Activated CD8-positive, alpha-beta T cell treated with anti-CD3 and anti-CD28 coated beads, Interleukin-2, amount 10 ng/mL, durations not matched to agents 7 days and 5 days (primary cell): ENCODE results near the gene INAFM2. TPM values are rescaled to one million over a fixed set of nuclear protein-coding genes. Genes with fewer than 3 reads are reported as not detected.
A peak's percentile ranks its signal among the peaks of the same experiment; 100 is the strongest.

Source experiments
- ATAC-seq: fragments of 150-1000 bp; cut with Tn5 transposase; one replicate; pipeline ENCODE4 v1.10.0; 2021; ENCODE audit warnings: moderate library complexity
- CTCF ChIA-PET: fragments of 350-600 bp; sonication (Branson Sonifier 250); formaldehyde crosslinking; loops from one replicate; lab custom pipeline; 2021; ENCODE audit warnings: antibody characterized with exemption; lab: Charles Lee
- POLR2A ChIA-PET: fragments of 350-600 bp; sonication (Branson Sonifier 250); formaldehyde crosslinking; loops from one replicate; lab custom pipeline; 2021; ENCODE audit warnings: antibody characterized with exemption; lab: Charles Lee
- DNase-seq: peaks from one replicate; pipeline ENCODE4 v3.0.0-alpha.2; 2020
- H3K27ac Mint-ChIP-seq: one replicate; pipeline ENCODE4 v1.8.0; 2021; ENCODE audit warnings: mild to moderate bottlenecking, mixed read lengths
- H3K27me3 Mint-ChIP-seq: one replicate; pipeline ENCODE4 v1.8.0; 2021; ENCODE audit warnings: low read depth, mixed read lengths
- H3K36me3 Mint-ChIP-seq: one replicate; pipeline ENCODE4 v1.8.0; 2021; ENCODE audit warnings: low read depth, mixed read lengths
- H3K4me1 Mint-ChIP-seq: one replicate; pipeline ENCODE4 v1.8.0; 2021; ENCODE audit warnings: low read depth, mixed read lengths
- H3K4me3 Mint-ChIP-seq: one replicate; pipeline ENCODE4 v1.8.0; 2021; ENCODE audit warnings: mild to moderate bottlenecking, mixed read lengths
- H3K9me3 Mint-ChIP-seq: one replicate; pipeline ENCODE4 v1.8.0; 2022; ENCODE audit warnings: mixed read lengths; ENCODE audit not compliant: insufficient read depth
- total RNA-seq, 2 experiments: library from RNA; stranded (reverse); gene quantifications; one replicate each; pipeline ENCODE4 v1.2.3, GENCODE V29; 2021

Gene INAFM2
- total RNA-seq: 1 to 10 TPM; 8.7 to 9.4 TPM

GRCh38 chr15:40323239-40323952, at the start of gene INAFM2:
TSS of gene INAFM2 (plus strand) at chr15:40323692. CDS start at chr15:40324056, 364 bp downstream.
- Mint-ChIP-seq H3K27ac (no peak within 1 kb of the TSS), H3K36me3 (peaks cover 7% of the 10 kb centered on the region), H3K4me3 (peak within 1 kb of the TSS; percentile 73), H3K4me1 (peaks cover 31% of the 10 kb centered on the region), H3K27me3 (peaks cover 8% of the 10 kb centered on the region), H3K9me3 (no peaks in the 10 kb centered on the region)
- ATAC-seq (peak; percentile 91), DNase-seq (peak; percentile 95)
- POLR2A ChIA-PET: interaction anchor here (0.6 to 2.0 kb wide), 4 partner anchors 9 to 69 kb away, joined by 3 to 17 read pairs (median 3); partner anchors contain the start of gene PLCB2
- CTCF ChIA-PET: interaction anchor here (1.0 to 21.9 kb wide), 20 partner anchors 9 to 535 kb away, joined by 3 to 559 read pairs (median 4); partner anchors contain the start of genes ANKRD63, CCDC9B and PLCB2

- CTCF ChIA-PET: interaction anchor here (0.6 to 9.8 kb wide), 67 partner anchors 11 to 1820 kb away, joined by 3 to 559 read pairs (median 4); partner anchors contain the start of genes ANKRD63, BUB1B, FSIP1 and INAFM2
- no peaks in the 10 kb centered on the region for H3K9me3 Mint-ChIP-seq
- H3K36me3 Mint-ChIP-seq: no peaks in the 10 kb centered on the region
- H3K4me1 Mint-ChIP-seq: peaks cover 21% of the 10 kb centered on the region
- POLR2A ChIA-PET: interaction anchor here (1.0 kb wide), 1 partner anchor 113 kb away, joined by 3 read pairs; no protein-coding TSS in a partner anchor
- H3K4me3 Mint-ChIP-seq: no peak overlapping the region
- H3K27me3 Mint-ChIP-seq: peaks cover 25% of the 10 kb centered on the region
- ATAC-seq (peak; percentile 60), DNase-seq (peak; percentile 91)
- no peak overlapping the region for H3K27ac Mint-ChIP-seq
These were observed 48.9 kb upstream of the INAFM2 start for GRCh38 chr15:40274350-40275274.

- Mint-ChIP-seq H3K27ac (no peak overlapping the region), H3K36me3 (no peaks in the 10 kb centered on the region), H3K4me3 (no peak overlapping the region), H3K9me3 (no peaks in the 10 kb centered on the region), H3K4me1 (peaks cover 21% of the 10 kb centered on the region), H3K27me3 (peaks cover 29% of the 10 kb centered on the region)
- CTCF ChIA-PET: interaction anchor here (0.9 to 9.8 kb wide), 18 partner anchors 11 to 245 kb away, joined by 3 to 559 read pairs (median 10); partner anchors contain the start of genes ANKRD63, INAFM2, IVD and PAK6
- POLR2A ChIA-PET: no interaction called here
- DNase-seq (no peak), ATAC-seq (no peak)
These were observed 48.0 kb upstream of the INAFM2 start for GRCh38 chr15:40275523-40275922.

GRCh38 chr15:40275954-40276353, 47.5 kb upstream of the INAFM2 start:
- ATAC-seq (no peak), DNase-seq (no peak)
- Mint-ChIP-seq H3K4me3 (no peak overlapping the region), H3K4me1 (peaks cover 21% of the 10 kb centered on the region), H3K27me3 (peaks cover 33% of the 10 kb centered on the region), H3K36me3 (no peaks in the 10 kb centered on the region), H3K9me3 (no peaks in the 10 kb centered on the region), H3K27ac (no peak overlapping the region)
- POLR2A ChIA-PET: no interaction called here
- CTCF ChIA-PET: interaction anchor here (0.9 to 9.8 kb wide), 11 partner anchors 10 to 246 kb away, joined by 3 to 559 read pairs (median 9); partner anchors contain the start of genes ANKRD63, INAFM2, PAK6 and PLCB2

GRCh38 chr15:40276927-40277326, 46.6 kb upstream of the INAFM2 start:
- Mint-ChIP-seq H3K36me3 (no peaks in the 10 kb centered on the region), H3K4me1 (peaks cover 21% of the 10 kb centered on the region), H3K27ac (no peak overlapping the region), H3K27me3 (peaks cover 37% of the 10 kb centered on the region), H3K9me3 (no peaks in the 10 kb centered on the region), H3K4me3 (no peak overlapping the region)
- DNase-seq: no peak
- POLR2A ChIA-PET: interaction anchor here (2.9 kb wide), 1 partner anchor 32 kb away, joined by 21 read pairs; the partner anchor contains the start of gene PLCB2
- CTCF ChIA-PET: interaction anchor here (1.4 to 9.8 kb wide), 4 partner anchors 36 to 62 kb away, joined by 8 to 559 read pairs (median 158); partner anchors contain the start of genes CCDC9B, INAFM2, PAK6 and PLCB2
- ATAC-seq: no peak

GRCh38 chr15:40277471-40277870, 46.0 kb upstream of the INAFM2 start:
- no peak for DNase-seq

GRCh38 chr15:40278026-40278425, 45.5 kb upstream of the INAFM2 start:
- no peak overlapping the region for H3K27ac Mint-ChIP-seq
- POLR2A ChIA-PET: interaction anchor here (0.6 to 2.9 kb wide), 2 partner anchors 31 to 188 kb away, joined by 3 to 21 read pairs; partner anchors contain the start of gene PLCB2
- DNase-seq: no peak
- peaks cover 24% of the 10 kb centered on the region for H3K4me1 Mint-ChIP-seq
- no peaks in the 10 kb centered on the region for H3K9me3 Mint-ChIP-seq
- no peaks in the 10 kb centered on the region for H3K36me3 Mint-ChIP-seq
- H3K27me3 Mint-ChIP-seq: peaks cover 42% of the 10 kb centered on the region
- no peak for ATAC-seq
- H3K4me3 Mint-ChIP-seq: no peak overlapping the region
- CTCF ChIA-PET: interaction anchor here (1.0 to 9.8 kb wide), 11 partner anchors 9 to 240 kb away, joined by 3 to 559 read pairs (median 12); partner anchors contain the start of genes CCDC9B, INAFM2, PAK6 and PLCB2

More at GRCh38 chr15:40277471-40277870, 46.0 kb upstream of the INAFM2 start:
- Mint-ChIP-seq H3K4me3 (no peak overlapping the region), H3K27me3 (peaks cover 37% of the 10 kb centered on the region), H3K9me3 (no peaks in the 10 kb centered on the region), H3K4me1 (peaks cover 21% of the 10 kb centered on the region), H3K27ac (no peak overlapping the region), H3K36me3 (no peaks in the 10 kb centered on the region)
- ChIA-PET POLR2A (interaction anchor here (0.6 to 2.9 kb wide), 2 partner anchors 32 to 188 kb away, joined by 3 to 21 read pairs; partner anchors contain the start of gene PLCB2), CTCF (interaction anchor here (1.0 to 9.8 kb wide), 4 partner anchors 35 to 232 kb away, joined by 3 to 559 read pairs (median 57); partner anchors contain the start of genes CCDC9B, INAFM2 and PLCB2)
- no peak for ATAC-seq

- peak; percentile 75 for DNase-seq
- ATAC-seq: peak; percentile 30
- ChIA-PET POLR2A (interaction anchor here (0.9 to 2.9 kb wide), 2 partner anchors 21 to 30 kb away, joined by 3 to 21 read pairs; partner anchors contain the start of gene PLCB2), CTCF (interaction anchor here (0.6 to 9.8 kb wide), 48 partner anchors 8 to 491 kb away, joined by 3 to 559 read pairs (median 5); partner anchors contain the start of genes CCDC9B, DISP2, INAFM2 and KNSTRN)
- no peak overlapping the region for H3K4me3 Mint-ChIP-seq
- H3K36me3 Mint-ChIP-seq: no peaks in the 10 kb centered on the region
- H3K9me3 Mint-ChIP-seq: no peaks in the 10 kb centered on the region
- peaks cover 24% of the 10 kb centered on the region for H3K4me1 Mint-ChIP-seq
- H3K27me3 Mint-ChIP-seq: peaks cover 54% of the 10 kb centered on the region
- H3K27ac Mint-ChIP-seq: no peak overlapping the region
These were observed 43.9 kb upstream of the INAFM2 start for GRCh38 chr15:40279437-40280141.

- Mint-ChIP-seq H3K4me1 (peaks cover 21% of the 10 kb centered on the region), H3K27ac (no peak overlapping the region), H3K27me3 (peaks cover 54% of the 10 kb centered on the region), H3K9me3 (no peaks in the 10 kb centered on the region), H3K4me3 (no peak overlapping the region), H3K36me3 (no peaks in the 10 kb centered on the region)
- DNase-seq (no peak), ATAC-seq (no peak)
- CTCF ChIA-PET: interaction anchor here (0.7 to 9.8 kb wide), 11 partner anchors 10 to 240 kb away, joined by 4 to 559 read pairs (median 13); partner anchors contain the start of genes CCDC9B, INAFM2, PLCB2 and SRP14
- POLR2A ChIA-PET: interaction anchor here (0.9 to 1.1 kb wide), 2 partner anchors 27 to 29 kb away, joined by 4 to 6 read pairs; partner anchors contain the start of gene PLCB2
These were observed 43.0 kb upstream of the INAFM2 start for GRCh38 chr15:40280260-40281056.
